GM23338 (cell line): ENCODE results near the gene SLC38A10. TPM values are rescaled to one million over a fixed set of nuclear protein-coding genes. Genes with fewer than 3 reads are reported as not detected.

Experiments used
- ATAC-seq: fragments of 200-7000 bp; cut with Tn5 transposase; 3 replicates; pipeline ENCODE4 v1.9.1; 2020
- DNase-seq: peaks from one replicate; pipeline ENCODE4 v3.0.0-alpha.2; 2015; ENCODE audit warnings: low spot score
- H2AFZ ChIP-seq: fragments of 200-600 bp; sonication (generic); 2 replicates; pipeline ENCODE4 v1.8.0; 2016; ENCODE audit warnings: antibody characterized with exemption, mild to moderate bottlenecking, moderate library complexity
- H3F3A ChIP-seq: fragments of 200-600 bp; sonication (generic); replicated peaks from 2 replicates; pipeline ENCODE4 v1.8.0; 2017; ENCODE audit warnings: antibody characterized with exemption, mixed run types, low read depth
- H3K27ac ChIP-seq: fragments of 200-600 bp; sonication (generic); 2 replicates; pipeline ENCODE4 v1.6.1; 2016; ENCODE audit warnings: low read depth
- H3K27me3 ChIP-seq: fragments of 200-600 bp; sonication (generic); 2 replicates; pipeline ENCODE4 v1.8.0; 2016; ENCODE audit warnings: mild to moderate bottlenecking, mixed run types, moderate library complexity; ENCODE audit not compliant: insufficient read depth
- H3K36me3 ChIP-seq: fragments of 200-600 bp; sonication (generic); 2 replicates; pipeline ENCODE4 v1.8.0; 2016; ENCODE audit warnings: mild to moderate bottlenecking; ENCODE audit not compliant: insufficient read depth
- H3K4me1 ChIP-seq: fragments of 200-600 bp; sonication (generic); 2 replicates; pipeline ENCODE4 v1.8.0; 2016; ENCODE audit warnings: mild to moderate bottlenecking, moderate library complexity; ENCODE audit not compliant: insufficient read depth
- H3K4me2 ChIP-seq: fragments of 200-600 bp; sonication (generic); 2 replicates; pipeline ENCODE4 v1.7.1; 2017; ENCODE audit warnings: mixed run types
- H3K4me3 ChIP-seq: fragments of 200-600 bp; sonication (generic); 2 replicates; pipeline ENCODE4 v1.6.1; 2016; ENCODE audit warnings: mixed run types
- H3K79me2 ChIP-seq: fragments of 200-600 bp; sonication (generic); replicated peaks from 2 replicates; pipeline ENCODE4 v1.8.0; 2017; ENCODE audit warnings: mild to moderate bottlenecking; ENCODE audit not compliant: insufficient read depth
- H3K9me2 ChIP-seq: fragments of 200-600 bp; sonication (generic); 2 replicates; pipeline ENCODE4 v1.8.0; 2017; ENCODE audit not compliant: insufficient read depth
- H4K20me1 ChIP-seq: fragments of 200-600 bp; sonication (generic); replicated peaks from 2 replicates; pipeline ENCODE4 v1.8.0; 2017; ENCODE audit warnings: mild to moderate bottlenecking; ENCODE audit not compliant: insufficient read depth
- H3K27ac Mint-ChIP-seq: 2 replicates; pipeline ENCODE4 v1.8.0; 2020; ENCODE audit warnings: inconsistent platforms, mild to moderate bottlenecking, moderate library complexity, mixed read lengths
- H3K27me3 Mint-ChIP-seq: 3 replicates; pipeline ENCODE4 v1.8.0; 2022; ENCODE audit warnings: low read depth, mild to moderate bottlenecking, moderate library complexity, mixed read lengths, inconsistent platforms; ENCODE audit not compliant: insufficient read depth, poor library complexity
- H3K36me3 Mint-ChIP-seq: 3 replicates; pipeline ENCODE4 v1.8.0; 2021; ENCODE audit warnings: low read depth, mild to moderate bottlenecking, inconsistent platforms, moderate library complexity, mixed read lengths
- H3K4me1 Mint-ChIP-seq: 3 replicates; pipeline ENCODE4 v1.8.0; 2020; ENCODE audit warnings: mild to moderate bottlenecking, inconsistent platforms, mixed read lengths
- H3K4me3 Mint-ChIP-seq: 3 replicates; pipeline ENCODE4 v1.8.0; 2021; ENCODE audit warnings: moderate library complexity, mild to moderate bottlenecking, inconsistent platforms, mixed read lengths
- H3K9me3 Mint-ChIP-seq: 3 replicates; pipeline ENCODE4 v1.8.0; 2020; ENCODE audit warnings: moderate library complexity, mild to moderate bottlenecking, inconsistent platforms, mixed read lengths
- CREB1 ChIP-seq: fragments of 250-450 bp; sonication (Bioruptor Pico); IDR thresholded peaks from 2 replicates; pipeline ENCODE4 v1.5.0; 2020; ENCODE audit warnings: low read depth, mild to moderate bottlenecking, moderate library complexity
- EZH2 ChIP-seq: fragments of 200-600 bp; sonication (generic); IDR thresholded peaks from one replicate; pipeline ENCODE4 v1.8.0; 2017; ENCODE audit warnings: antibody characterized with exemption, mild to moderate bottlenecking, low read depth; ENCODE audit not compliant: unreplicated experiment
- EZH2phosphoT487 ChIP-seq: fragments of 200-600 bp; sonication (generic); IDR thresholded peaks from one replicate; pipeline ENCODE4 v1.8.1; 2018; ENCODE audit warnings: antibody characterized with exemption; ENCODE audit not compliant: unreplicated experiment
- JUNB ChIP-seq: IDR thresholded peaks from one replicate; pipeline ENCODE4 v1.6.1; 2016; ENCODE audit warnings: antibody characterized with exemption; ENCODE audit not compliant: unreplicated experiment
- NANOG ChIP-seq: IDR thresholded peaks from 2 replicates; pipeline ENCODE4 v1.6.1; 2016; ENCODE audit warnings: antibody characterized with exemption, borderline replicate concordance
- POLR2AphosphoS5 ChIP-seq: IDR thresholded peaks from 2 replicates; pipeline ENCODE4 v1.6.1; 2016; ENCODE audit warnings: antibody characterized with exemption, low read depth
- ZNF331 ChIP-seq: fragments of 250-450 bp; sonication (Bioruptor Pico); IDR thresholded peaks from 2 replicates; pipeline ENCODE4 v1.5.0; 2020; ENCODE audit warnings: low read depth, mild to moderate bottlenecking, moderate library complexity
- polyA plus RNA-seq: library from polyadenylated mRNA; unstranded; fragments of >200 nt; fragmentation: Nextera tagmentation; extraction: Ambion mirVana; gene quantifications from 2 replicates; pipeline ENCODE4 v1.2.1, GENCODE V29; 2016
- total RNA-seq: library from RNA; depleted of rRNA; stranded (reverse); fragments of >200 nt; shearing (Covaris generic); gene quantifications from 2 replicates; pipeline ENCODE4 v1.2.3, GENCODE V29; 2014
- TF ChIP-seq, protein P1 (sequence below), 2 experiments: fragments of 200-600 bp in 1 of 2; sonication (generic) in 1 of 2; conservative IDR thresholded peaks; 2 replicates each; pipeline versions ENCODE4 v1.5.1 to v1.6.1; 2016 to 2017; ENCODE audit warnings: antibody characterized with exemption in 2 of 2, low read depth in 2 of 2, mild to moderate bottlenecking in 2 of 2, moderate library complexity in 1 of 2
- TF ChIP-seq, protein P2 (sequence below): IDR thresholded peaks from one replicate; pipeline ENCODE4 v1.6.1; 2018; ENCODE audit warnings: antibody characterized with exemption; ENCODE audit not compliant: unreplicated experiment

SLC38A10 gene
- total and polyA plus RNA-seq, 2 experiments from 2014 or later = 17.1 to 55.8 TPM

DNA sequence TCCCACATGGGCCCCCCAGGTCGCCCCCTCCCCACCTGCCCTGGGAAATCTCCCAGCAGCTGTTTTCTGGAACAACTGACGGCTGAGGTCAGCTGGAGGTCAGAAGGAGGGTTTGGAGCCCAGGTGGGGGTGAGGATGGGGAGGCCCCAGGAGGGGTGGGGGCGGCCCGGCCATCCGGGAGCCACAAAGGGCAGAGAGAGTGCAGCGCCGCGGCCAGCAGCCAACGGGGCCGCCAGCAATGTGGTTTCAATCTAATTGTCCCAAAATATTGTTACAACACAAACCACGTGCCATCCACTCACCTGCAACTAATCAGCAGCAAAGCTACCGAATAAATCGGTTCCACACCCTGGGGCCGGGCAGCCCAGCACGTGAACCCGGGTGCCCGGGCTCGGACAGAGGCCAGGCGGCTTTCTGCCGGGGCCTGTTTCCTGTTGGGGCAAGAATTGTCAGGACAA, 28.3 kb upstream of the SLC38A10 start:
- Mint-ChIP-seq H3K27ac (no peak overlapping the region), H3K27me3 (peaks cover 6% of the 10 kb centered on the region), H3K9me3 (no peaks in the 10 kb centered on the region), H3K36me3 (no peaks in the 10 kb centered on the region), H3K4me3 (no peak overlapping the region), H3K4me1 (peaks cover 4% of the 10 kb centered on the region; the same call in 2 of the 3 replicates)
- no peak overlapping the region for H2AFZ ChIP-seq
- H3K4me1 ChIP-seq = peaks cover 2% of the 10 kb centered on the region; the same call in 1 of the 2 replicates
- TF ChIP-seq CREB1 (CRISPR knock-in tag) = no peak
- TF ChIP-seq, protein P1, sequence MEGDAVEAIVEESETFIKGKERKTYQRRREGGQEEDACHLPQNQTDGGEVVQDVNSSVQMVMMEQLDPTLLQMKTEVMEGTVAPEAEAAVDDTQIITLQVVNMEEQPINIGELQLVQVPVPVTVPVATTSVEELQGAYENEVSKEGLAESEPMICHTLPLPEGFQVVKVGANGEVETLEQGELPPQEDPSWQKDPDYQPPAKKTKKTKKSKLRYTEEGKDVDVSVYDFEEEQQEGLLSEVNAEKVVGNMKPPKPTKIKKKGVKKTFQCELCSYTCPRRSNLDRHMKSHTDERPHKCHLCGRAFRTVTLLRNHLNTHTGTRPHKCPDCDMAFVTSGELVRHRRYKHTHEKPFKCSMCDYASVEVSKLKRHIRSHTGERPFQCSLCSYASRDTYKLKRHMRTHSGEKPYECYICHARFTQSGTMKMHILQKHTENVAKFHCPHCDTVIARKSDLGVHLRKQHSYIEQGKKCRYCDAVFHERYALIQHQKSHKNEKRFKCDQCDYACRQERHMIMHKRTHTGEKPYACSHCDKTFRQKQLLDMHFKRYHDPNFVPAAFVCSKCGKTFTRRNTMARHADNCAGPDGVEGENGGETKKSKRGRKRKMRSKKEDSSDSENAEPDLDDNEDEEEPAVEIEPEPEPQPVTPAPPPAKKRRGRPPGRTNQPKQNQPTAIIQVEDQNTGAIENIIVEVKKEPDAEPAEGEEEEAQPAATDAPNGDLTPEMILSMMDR (conservative IDR thresholded peaks at IDR 0.05; ENCODE audit: low read depth in 2 of 2) = no peak
- TF ChIP-seq ZNF331 (CRISPR knock-in tag) = no peak
- TF ChIP-seq JUNB = no peak
- no peak for TF ChIP-seq POLR2AphosphoS5
- no peak for TF ChIP-seq EZH2
- no peak for TF ChIP-seq NANOG
- TF ChIP-seq, protein P2, sequence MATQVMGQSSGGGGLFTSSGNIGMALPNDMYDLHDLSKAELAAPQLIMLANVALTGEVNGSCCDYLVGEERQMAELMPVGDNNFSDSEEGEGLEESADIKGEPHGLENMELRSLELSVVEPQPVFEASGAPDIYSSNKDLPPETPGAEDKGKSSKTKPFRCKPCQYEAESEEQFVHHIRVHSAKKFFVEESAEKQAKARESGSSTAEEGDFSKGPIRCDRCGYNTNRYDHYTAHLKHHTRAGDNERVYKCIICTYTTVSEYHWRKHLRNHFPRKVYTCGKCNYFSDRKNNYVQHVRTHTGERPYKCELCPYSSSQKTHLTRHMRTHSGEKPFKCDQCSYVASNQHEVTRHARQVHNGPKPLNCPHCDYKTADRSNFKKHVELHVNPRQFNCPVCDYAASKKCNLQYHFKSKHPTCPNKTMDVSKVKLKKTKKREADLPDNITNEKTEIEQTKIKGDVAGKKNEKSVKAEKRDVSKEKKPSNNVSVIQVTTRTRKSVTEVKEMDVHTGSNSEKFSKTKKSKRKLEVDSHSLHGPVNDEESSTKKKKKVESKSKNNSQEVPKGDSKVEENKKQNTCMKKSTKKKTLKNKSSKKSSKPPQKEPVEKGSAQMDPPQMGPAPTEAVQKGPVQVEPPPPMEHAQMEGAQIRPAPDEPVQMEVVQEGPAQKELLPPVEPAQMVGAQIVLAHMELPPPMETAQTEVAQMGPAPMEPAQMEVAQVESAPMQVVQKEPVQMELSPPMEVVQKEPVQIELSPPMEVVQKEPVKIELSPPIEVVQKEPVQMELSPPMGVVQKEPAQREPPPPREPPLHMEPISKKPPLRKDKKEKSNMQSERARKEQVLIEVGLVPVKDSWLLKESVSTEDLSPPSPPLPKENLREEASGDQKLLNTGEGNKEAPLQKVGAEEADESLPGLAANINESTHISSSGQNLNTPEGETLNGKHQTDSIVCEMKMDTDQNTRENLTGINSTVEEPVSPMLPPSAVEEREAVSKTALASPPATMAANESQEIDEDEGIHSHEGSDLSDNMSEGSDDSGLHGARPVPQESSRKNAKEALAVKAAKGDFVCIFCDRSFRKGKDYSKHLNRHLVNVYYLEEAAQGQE = no peak
- no peak for TF ChIP-seq EZH2phosphoT487
- no peaks in the 10 kb centered on the region for H4K20me1 ChIP-seq
- H3K9me2 ChIP-seq = no peaks in the 10 kb centered on the region
- no peaks in the 10 kb centered on the region for H3F3A ChIP-seq
- H3K79me2 ChIP-seq = no peaks in the 10 kb centered on the region
- H3K27ac ChIP-seq = no peak overlapping the region
- no peaks in the 10 kb centered on the region for H3K36me3 ChIP-seq
- no peak overlapping the region for H3K4me3 ChIP-seq
- no peak for DNase-seq
- H3K27me3 ChIP-seq = no peaks in the 10 kb centered on the region
- no peak overlapping the region for H3K4me2 ChIP-seq
- no peak for ATAC-seq

DNA sequence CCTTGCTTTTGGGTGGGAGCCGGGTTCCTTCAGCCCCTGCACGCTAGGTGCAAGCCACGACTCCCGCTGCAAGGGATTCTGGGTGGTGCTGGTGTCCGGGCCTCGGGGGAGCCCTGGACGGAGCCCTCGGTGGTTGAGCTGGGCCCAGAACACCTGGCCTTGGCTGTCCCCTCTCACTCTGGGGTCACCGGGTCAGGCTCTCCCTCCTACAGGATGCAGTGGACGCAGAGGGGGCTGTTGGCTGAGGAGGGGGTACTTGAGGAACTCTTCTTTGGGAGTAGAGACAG, 27.9 kb upstream of the SLC38A10 start:
- Mint-ChIP-seq H3K27me3 (peaks cover 6% of the 10 kb centered on the region), H3K4me3 (no peak overlapping the region), H3K36me3 (no peaks in the 10 kb centered on the region), H3K9me3 (no peaks in the 10 kb centered on the region), H3K4me1 (peaks cover 6% of the 10 kb centered on the region; the same call in 2 of the 3 replicates), H3K27ac (no peak overlapping the region)
- no peaks in the 10 kb centered on the region for H3K9me2 ChIP-seq
- H3K79me2 ChIP-seq = no peaks in the 10 kb centered on the region
- DNase-seq (no peak), ATAC-seq (no peak)
- H3F3A ChIP-seq = no peaks in the 10 kb centered on the region
- no peak overlapping the region for H3K4me2 ChIP-seq
- H4K20me1 ChIP-seq = no peaks in the 10 kb centered on the region
- no peak overlapping the region for H3K4me3 ChIP-seq
- H3K27ac ChIP-seq = no peak overlapping the region
- no peaks in the 10 kb centered on the region for H3K36me3 ChIP-seq
- H3K27me3 ChIP-seq = no peaks in the 10 kb centered on the region
- H2AFZ ChIP-seq = no peak overlapping the region
- H3K4me1 ChIP-seq = peaks cover 6% of the 10 kb centered on the region; the same call in 1 of the 2 replicates
- no peak for TF ChIP-seq EZH2
- TF ChIP-seq, protein P2 = no peak
- TF ChIP-seq EZH2phosphoT487 = no peak
